HG02763 (cell line): ENCODE data around the gene GATAD2A.
"Not testable (repeated sequence)": the region's sequence is repeated elsewhere in the genome, so short reads cannot be mapped to it uniquely, and the experiment has no call there.

Source experiments
- ATAC-seq: cut with Tn5 transposase; IDR thresholded peaks from one replicate; pipeline ENCODE4 v1.9.1; 2021; ENCODE audit warnings: mild to moderate bottlenecking, moderate library complexity; ENCODE audit not compliant: unreplicated experiment

The GATAD2A gene

GRCh38 chr19:19463348-19464117 is 58.1 kb downstream of the GATAD2A start:
- ATAC-seq: no peak

GRCh38 chr19:19464339-19465098 is 59.0 kb downstream of the GATAD2A start:
- no peak for ATAC-seq

- no peak for ATAC-seq
These were observed 60.1 kb downstream of the GATAD2A start for GRCh38 chr19:19465436-19466070.

GRCh38 chr19:19466201-19466600 is 60.7 kb downstream of the GATAD2A start:
- ATAC-seq: no peak

GRCh38 chr19:19468424-19469050 is 63.1 kb downstream of the GATAD2A start:
- ATAC-seq: no peak

GRCh38 chr19:19470579-19470978 is 65.1 kb downstream of the GATAD2A start:
- no peak for ATAC-seq

- ATAC-seq: no peak
These were observed 66.2 kb downstream of the GATAD2A start for GRCh38 chr19:19471682-19472081.

GRCh38 chr19:19472106-19472505 is 66.6 kb downstream of the GATAD2A start:
- not testable (repeated sequence) for ATAC-seq

- no peak for ATAC-seq
These were observed 69.7 kb downstream of the GATAD2A start for GRCh38 chr19:19475015-19475765.

- ATAC-seq: no peak
These were observed 70.7 kb downstream of the GATAD2A start for GRCh38 chr19:19475849-19476828.

GRCh38 chr19:19477705-19478383 is 72.4 kb downstream of the GATAD2A start:
- no peak for ATAC-seq

GRCh38 chr19:19480688-19481087 is 75.2 kb downstream of the GATAD2A start:
- no peak for ATAC-seq

GRCh38 chr19:19482809-19483596 is 77.5 kb downstream of the GATAD2A start:
- no peak for ATAC-seq

GRCh38 chr19:19485161-19485997 is 79.9 kb downstream of the GATAD2A start:
- no peak for ATAC-seq

- ATAC-seq: no peak
These were observed 80.5 kb downstream of the GATAD2A start for GRCh38 chr19:19485998-19486290.

GRCh38 chr19:19486343-19487076 is 81.0 kb downstream of the GATAD2A start:
- ATAC-seq: no peak
